Endothelial cell of umbilical vein (primary cell): ENCODE data around the gene COL15A1. TPM values are rescaled to one million over a fixed set of nuclear protein-coding genes. Genes with fewer than 3 reads are reported as not detected.

ENCODE experiments used
- BruUV-seq: library from RNA; stranded (reverse); fragments of 400-500 nt; replicated peaks from 2 replicates; lab custom pipeline; 2021; lab: Mats Ljungman, UMichigan
- CTCF ChIA-PET: fragments of 300-600, 350-600 bp; sonication (Branson Sonifier 250); formaldehyde crosslinking; loops from one replicate; lab custom pipeline; 2021; ENCODE audit warnings: antibody characterized with exemption, inconsistent platforms; lab: Charles Lee
- POLR2A ChIA-PET: fragments of 300-600, 350-600 bp; sonication (Branson Sonifier 250); formaldehyde crosslinking; loops from one replicate; lab custom pipeline; 2021; ENCODE audit warnings: antibody characterized with exemption, inconsistent platforms; lab: Charles Lee
- DNase-seq: peaks from one replicate; pipeline ENCODE4 v3.0.0-alpha.2; 2011; ENCODE audit warnings: low read depth, low spot score
- FAIRE-seq: peaks from 2 replicates; lab custom pipeline; 2011; peaks lifted over from hg19 to GRCh38; lab: Jason Lieb, UNC
- H2AFZ ChIP-seq: 2 replicates; pipeline ENCODE4 v1.6.0; 2012; ENCODE audit warnings: low read depth, low read length, control low read depth, inconsistent platforms
- H3K27ac ChIP-seq: 2 replicates; pipeline ENCODE4 v1.5.1; 2011; ENCODE audit warnings: low read depth, mild to moderate bottlenecking, control low read depth, low read length, moderate library complexity; ENCODE audit not compliant: insufficient read depth
- H3K27me3 ChIP-seq, 2 experiments: 2 replicates each; pipeline versions ENCODE4 v1.6.0 to v1.6.1; 2011; ENCODE audit warnings: low read length in 2 of 2, mixed read lengths in 1 of 2; ENCODE audit not compliant: control insufficient read depth in 2 of 2, insufficient read depth in 2 of 2
- H3K36me3 ChIP-seq, 2 experiments: 2 replicates in 1 of 2; 3 replicates in 1 of 2; pipeline ENCODE4 v1.5.1; 2011; ENCODE audit warnings: low read length in 2 of 2, mild to moderate bottlenecking in 1 of 2, moderate library complexity in 1 of 2; ENCODE audit not compliant: control insufficient read depth in 2 of 2, insufficient read depth in 2 of 2; ENCODE audit errors: extremely low read depth in 1 of 2
- H3K4me1 ChIP-seq: 3 replicates; pipeline ENCODE4 v1.5.1; 2011; ENCODE audit warnings: mild to moderate bottlenecking, low read length; ENCODE audit not compliant: control insufficient read depth, insufficient read depth; ENCODE audit errors: extremely low read depth
- H3K4me2 ChIP-seq: 2 replicates; pipeline ENCODE4 v1.6.1; 2011; ENCODE audit warnings: low read length, control low read depth, mixed read lengths; ENCODE audit not compliant: insufficient read depth
- H3K4me3 ChIP-seq, 3 experiments: fragments of 200-600 bp in 1 of 3; sonication (generic), shearing (Covaris generic) in 1 of 3; replicated peaks in 1 of 3; 2 replicates each; pipeline ENCODE4 v1.5.1; 2011 to 2016; ENCODE audit warnings: control low read depth in 3 of 3, low read length in 3 of 3, mild to moderate bottlenecking in 2 of 3, inconsistent platforms in 1 of 3, low read depth in 1 of 3, moderate library complexity in 1 of 3; ENCODE audit not compliant: insufficient read depth in 1 of 3
- H3K79me2 ChIP-seq: 2 replicates; pipeline ENCODE4 v1.6.0; 2012; ENCODE audit warnings: low read length, inconsistent platforms; ENCODE audit not compliant: control insufficient read depth, insufficient read depth
- H3K9ac ChIP-seq: replicated peaks from 2 replicates; pipeline ENCODE3; 2011; ENCODE audit warnings: low read length, control low read depth; ENCODE audit not compliant: insufficient read depth; ENCODE audit errors: extremely low read depth
- H3K9me1 ChIP-seq: replicated peaks from 3 replicates; pipeline ENCODE4 v1.6.0; 2011; ENCODE audit warnings: mild to moderate bottlenecking, low read length; ENCODE audit not compliant: control insufficient read depth, insufficient read depth; ENCODE audit errors: extremely low read depth
- H3K9me3 ChIP-seq: replicated peaks from 2 replicates; pipeline ENCODE4 v1.5.1; 2012; ENCODE audit warnings: low read length, inconsistent platforms; ENCODE audit not compliant: control insufficient read depth, insufficient read depth
- H4K20me1 ChIP-seq: replicated peaks from 2 replicates; pipeline ENCODE3; 2011; ENCODE audit warnings: mild to moderate bottlenecking, low read length; ENCODE audit not compliant: control insufficient read depth, insufficient read depth; ENCODE audit errors: extremely low read depth
- CTCF ChIP-seq, 2 donors: IDR thresholded peaks; 1 replicate in 1 of 2; 2 replicates in 1 of 2; pipeline ENCODE4 v1.5.1; 2011; ENCODE audit warnings: low read length in 2 of 2, mild to moderate bottlenecking in 2 of 2, moderate library complexity in 2 of 2, control low read depth in 1 of 2, inconsistent platforms in 1 of 2, low read depth in 1 of 2; ENCODE audit not compliant: insufficient read depth in 1 of 2; ENCODE audit errors: extremely low read depth in 1 of 2
- EZH2 ChIP-seq: IDR thresholded peaks from 2 replicates; pipeline ENCODE4 v1.6.1; 2012; ENCODE audit warnings: borderline replicate concordance, low read depth, mild to moderate bottlenecking, moderate library complexity, low read length, inconsistent platforms; ENCODE audit not compliant: severe bottlenecking
- FOS ChIP-seq: IDR thresholded peaks from 2 replicates; pipeline ENCODE4 v1.6.1; 2011; ENCODE audit warnings: mild to moderate bottlenecking, low read length, moderate library complexity, borderline replicate concordance; ENCODE audit not compliant: insufficient read depth
- GATA2 ChIP-seq: IDR thresholded peaks from 2 replicates; pipeline ENCODE4 v1.7.0; 2011; ENCODE audit warnings: low read depth, mild to moderate bottlenecking, moderate library complexity, mixed read lengths, low read length; ENCODE audit not compliant: insufficient read length, insufficient read depth
- JUN ChIP-seq: IDR thresholded peaks from 2 replicates; pipeline ENCODE4 v1.6.1; 2011; ENCODE audit warnings: borderline replicate concordance, low read depth; ENCODE audit not compliant: insufficient read length, insufficient read depth
- MAX ChIP-seq: IDR thresholded peaks from 2 replicates; pipeline ENCODE4 v1.6.1; 2011; ENCODE audit not compliant: insufficient read depth, insufficient read length
- MYC ChIP-seq: IDR thresholded peaks from one replicate; pipeline ENCODE4 v1.6.1; 2011; ENCODE audit warnings: mild to moderate bottlenecking, low read depth, low read length
- POLR2A ChIP-seq: IDR thresholded peaks from 2 replicates; pipeline ENCODE4 v1.6.1; 2012; ENCODE audit warnings: low read depth, mild to moderate bottlenecking, control low read depth, low read length
- POLR2AphosphoS5 ChIP-seq: IDR thresholded peaks from 2 replicates; pipeline ENCODE4 v1.6.1; 2012; ENCODE audit warnings: low read depth, mild to moderate bottlenecking, control low read depth, low read length, moderate library complexity; ENCODE audit not compliant: insufficient read depth
- dilution Hi-C: fragments of 300-500 bp; cut with MboI; formaldehyde crosslinking; loops from one replicate; pipeline ENCODE4 v1.15.0; 2019; ENCODE audit warnings: low sequenced_read_pairs; ENCODE audit not compliant: extremely low pct_ligation_motif_present
- intact Hi-C: fragments of 100-400 bp; cut with micrococcal nuclease; formaldehyde crosslinking; loops from one replicate; pipeline ENCODE4 v1.10.0; 2022
- polyA plus RNA-seq, 4 experiments: library from polyadenylated mRNA; depleted of rRNA in 3 of 4; stranded (reverse) in 3 of 4; unstranded in 1 of 4; fragments of >200 nt; gene quantifications; 2 replicates each; pipeline versions ENCODE4 v1.2.1 to v1.2.3, GENCODE V29; 2011 to 2012; ENCODE audit warnings: missing spikeins in 1 of 4
- total RNA-seq: library from RNA; stranded (reverse); gene quantifications from 2 replicates; pipeline ENCODE4 v1.2.3, GENCODE V29; 2021

The COL15A1 gene
- total and polyA plus RNA-seq, 2 donors (not counting 3 experiments of a cell fraction or from before 2014, with no cell fraction given) = not detected

GRCh38 chr9:99106044-99106375 is 162.3 kb downstream of the COL15A1 start:
- BruUV-seq = no TSS peak
- DNase-seq (no peak), FAIRE-seq (no peak)
- H3K9me3 ChIP-seq = no peaks in the 10 kb centered on the region
- H4K20me1 ChIP-seq = no peaks in the 10 kb centered on the region
- peak overlapping the region; percentile 33 to 84 (median 57) for H3K4me3 ChIP-seq
- TF ChIP-seq POLR2A (no peak), CTCF (IDR thresholded peaks at IDR 0.05; ENCODE audit: extremely low read depth in 1 of 2, insufficient read depth in 1 of 2, low read depth in 1 of 2, low read length in 2 of 2) (no peak), JUN (no peak), MAX (no peak), POLR2AphosphoS5 (no peak), EZH2 (no peak), MYC (no peak), GATA2 (no peak), FOS (no peak)
- no peaks in the 10 kb centered on the region for H3K36me3 ChIP-seq
- POLR2A ChIA-PET = no interaction called here
- peak overlapping the region; percentile 56 for H2AFZ ChIP-seq
- peaks cover 5% of the 10 kb centered on the region for H3K79me2 ChIP-seq
- dilution Hi-C loops = no loop called here
- peaks cover 13% of the 10 kb centered on the region for H3K4me1 ChIP-seq
- H3K9me1 ChIP-seq = no peaks in the 10 kb centered on the region
- H3K9ac ChIP-seq = peak overlapping the region; percentile 74
- H3K27me3 ChIP-seq = no peaks in the 10 kb centered on the region
- H3K4me2 ChIP-seq = peak overlapping the region; percentile 84
- CTCF ChIA-PET = interaction anchor here (0.6 to 3.0 kb wide), 2 partner anchors 8 to 92 kb away, joined by 3 to 9 read pairs; no protein-coding TSS in a partner anchor
- no peak overlapping the region for H3K27ac ChIP-seq
- intact Hi-C loops = no loop called here
